K562 (cell line): ENCODE results near the gene PATE4. TPM values are rescaled to one million over a fixed set of nuclear protein-coding genes. Genes with fewer than 3 reads are reported as not detected.

Experiments
- ATAC-seq: fragments of 200-7000 bp; cut with Tn5 transposase; 3 replicates; pipeline ENCODE4 v1.9.1; 2020; ENCODE audit warnings: moderate library complexity
- BruUV-seq: library from RNA; stranded (reverse); fragments of 400-500 nt; replicated peaks from 2 replicates; lab custom pipeline; 2021; lab: Mats Ljungman, UMichigan
- CTCF ChIA-PET: fragments of 300-600 bp; formaldehyde crosslinking; extraction: SDS; loops from one replicate; lab custom pipeline; 2021; ENCODE audit warnings: low intra/inter-chr PET ratio; lab: Yijun Ruan, JAX
- POLR2A ChIA-PET: fragments of 300-600, 350-650 bp; sonication (Branson Sonifier 250); formaldehyde crosslinking; extraction: SDS; loops from one replicate; lab custom pipeline; 2021; ENCODE audit warnings: antibody characterized with exemption, inconsistent platforms; lab: Yijun Ruan, JAX
- DNase-seq, 4 experiments: peaks; one replicate each; pipeline versions ENCODE4 v3.0.0 to v3.0.0-alpha.2; 2011 to 2018; ENCODE audit warnings: low spot score in 3 of 4, mixed read lengths in 3 of 4; ENCODE audit errors: extremely low read depth in 1 of 4
- FAIRE-seq: peaks from 2 replicates; lab custom pipeline; 2011; peaks lifted over from hg19 to GRCh38; lab: Jason Lieb, UNC
- H2AFZ ChIP-seq: 2 replicates; pipeline ENCODE4 v1.6.0; 2011; ENCODE audit warnings: low read depth, low read length, control low read depth, inconsistent platforms
- H3K27ac ChIP-seq: fragments of 200-600 bp; 3 replicates; pipeline ENCODE4 v1.8.0; 2011; ENCODE audit warnings: low read depth, mild to moderate bottlenecking, control low read depth, inconsistent platforms, low read length, moderate library complexity, mixed read lengths; ENCODE audit errors: extremely low read depth
- H3K27me3 ChIP-seq, 2 experiments: fragments of 300-600 bp in 1 of 2; 2 replicates in 1 of 2; 3 replicates in 1 of 2; pipeline versions ENCODE4 v1.6.0 to v1.8.0; 2011; ENCODE audit warnings: inconsistent platforms in 2 of 2, low read length in 2 of 2, mild to moderate bottlenecking in 1 of 2, mixed read lengths in 1 of 2, moderate library complexity in 1 of 2; ENCODE audit not compliant: control insufficient read depth in 2 of 2, insufficient read depth in 2 of 2
- H3K36me3 ChIP-seq: fragments of 300-600 bp; 3 replicates; pipeline ENCODE4 v1.8.0; 2011; ENCODE audit warnings: mild to moderate bottlenecking, low read length, inconsistent platforms; ENCODE audit not compliant: control insufficient read depth, insufficient read depth
- H3K4me1 ChIP-seq, 2 experiments: fragments of 200-600 bp in 1 of 2; replicated peaks in 1 of 2; 2 replicates in 1 of 2; 3 replicates in 1 of 2; pipeline versions ENCODE4 v1.5.1 to v1.8.0; 2011; ENCODE audit warnings: inconsistent platforms in 2 of 2, low read length in 2 of 2, mild to moderate bottlenecking in 1 of 2, mixed read lengths in 1 of 2, moderate library complexity in 1 of 2; ENCODE audit not compliant: control insufficient read depth in 2 of 2, insufficient read depth in 2 of 2
- H3K4me2 ChIP-seq: 2 replicates; pipeline ENCODE4 v1.6.1; 2011; ENCODE audit warnings: low read length, control low read depth, inconsistent platforms, mixed read lengths; ENCODE audit not compliant: insufficient read depth
- H3K4me3 ChIP-seq: fragments of 200-600 bp; sonication (generic), shearing (Covaris generic); 2 replicates; pipeline ENCODE4 v1.5.1; 2016; ENCODE audit warnings: control low read depth, inconsistent platforms
- H3K79me2 ChIP-seq: fragments of 200-600 bp; 3 replicates; pipeline ENCODE4 v1.8.0; 2011; ENCODE audit warnings: low read length, inconsistent platforms; ENCODE audit not compliant: control insufficient read depth, insufficient read depth
- H3K9ac ChIP-seq, 2 experiments: 2 replicates each; pipeline versions ENCODE4 v1.6.0 to v1.6.1; 2011; ENCODE audit warnings: low read depth in 2 of 2, low read length in 2 of 2, control low read depth in 1 of 2, inconsistent platforms in 1 of 2, mild to moderate bottlenecking in 1 of 2, mixed read lengths in 1 of 2; ENCODE audit not compliant: insufficient read depth in 1 of 2
- H3K9me1 ChIP-seq: one replicate; pipeline ENCODE4 v1.6.0; 2011; ENCODE audit warnings: inconsistent platforms, mild to moderate bottlenecking, low read length, moderate library complexity; ENCODE audit not compliant: control insufficient read depth, insufficient read depth
- H3K9me3 ChIP-seq: replicated peaks from 2 replicates; pipeline ENCODE4 v1.5.1; 2011; ENCODE audit warnings: low read depth, low read length, inconsistent platforms; ENCODE audit not compliant: control insufficient read depth, insufficient read depth
- H4K20me1 ChIP-seq: replicated peaks from 2 replicates; pipeline ENCODE4 v1.6.1; 2011; ENCODE audit warnings: low read length, inconsistent platforms, mixed read lengths; ENCODE audit not compliant: control insufficient read depth, insufficient read depth
- BRD4 ChIP-seq: fragments of 200-600 bp; sonication (generic); IDR thresholded peaks from 2 replicates; pipeline ENCODE4 v1.6.1; 2017; ENCODE audit warnings: inconsistent platforms
- FOS ChIP-seq: IDR thresholded peaks from 3 replicates; pipeline ENCODE4 v1.6.1; 2011; ENCODE audit not compliant: insufficient read length; ENCODE audit errors: extremely low read depth
- HDAC2 ChIP-seq: fragments of 450-650 bp; IDR thresholded peaks from 2 replicates; pipeline ENCODE4 v1.6.1; 2016; ENCODE audit warnings: mild to moderate bottlenecking
- HEY1 ChIP-seq: fragments of 250-450 bp; sonication (Bioruptor Pico); IDR thresholded peaks from 2 replicates; pipeline ENCODE4 v1.5.0; 2020; ENCODE audit warnings: mild to moderate bottlenecking, moderate library complexity, borderline replicate concordance
- KDM4B ChIP-seq, 2 experiments: fragments of 450-650 bp in 1 of 2; sonication (generic) in 1 of 2; IDR thresholded peaks; 2 replicates each; pipeline ENCODE4 v1.6.1; 2016 to 2017; ENCODE audit warnings: borderline replicate concordance in 2 of 2, antibody characterized with exemption in 1 of 2, low read depth in 1 of 2, mild to moderate bottlenecking in 1 of 2
- L3MBTL2 ChIP-seq: fragments of 450-650 bp; IDR thresholded peaks from 2 replicates; pipeline ENCODE4 v1.6.1; 2016; ENCODE audit warnings: mild to moderate bottlenecking, moderate library complexity
- RAD51 ChIP-seq: fragments of 450-650 bp; IDR thresholded peaks from 2 replicates; pipeline ENCODE4 v1.7.1; 2016; ENCODE audit warnings: low read depth, mild to moderate bottlenecking, borderline replicate concordance
- SAFB2 ChIP-seq: fragments of 200-400 bp; formaldehyde crosslinking; IDR thresholded peaks from 2 replicates; pipeline ENCODE4 v1.6.1; 2018; ENCODE audit warnings: borderline replicate concordance, low read length, low read depth, moderate library complexity; ENCODE audit not compliant: severe bottlenecking
- SLC30A9 ChIP-seq: fragments of 250-450 bp; sonication (Bioruptor Pico); IDR thresholded peaks from 2 replicates; pipeline ENCODE4 v1.8.0; 2022; ENCODE audit warnings: mild to moderate bottlenecking, moderate library complexity
- SMARCA5 ChIP-seq: fragments of 450-650 bp; IDR thresholded peaks from 2 replicates; pipeline ENCODE4 v1.6.1; 2016
- TAL1 ChIP-seq: fragments of 450-650 bp; IDR thresholded peaks from 2 replicates; pipeline ENCODE4 v1.6.1; 2016; ENCODE audit warnings: mild to moderate bottlenecking
- ZNF589 ChIP-seq: fragments of 200-800 bp; sonication (Bioruptor generic); IDR thresholded peaks from 2 replicates; pipeline ENCODE4 v1.6.1; 2016; ENCODE audit warnings: low read depth, missing genetic modification characterization, missing compliant biosample characterization
- WGBS: fragments of 100-300 bp; shearing (Covaris generic); methylation state at CpG from one replicate; pipeline ENCODE4 v1.1.6; 2016; ENCODE audit warnings: low coverage, mixed read lengths; ENCODE audit not compliant: insufficient coverage; ENCODE audit errors: missing lambda C conversion rate; 5-methylcytosine and 5-hydroxymethylcytosine counted together
- in situ Hi-C: fragments of 300-500 bp; cut with MboI; formaldehyde crosslinking; loops from 4 replicates; pipeline ENCODE4 v1.15.0; 2018; ENCODE audit warnings: inconsistent platforms, mixed read lengths
- intact Hi-C: fragments of 100-400 bp; cut with micrococcal nuclease; formaldehyde crosslinking; loops from 2 replicates; pipeline ENCODE4 v1.14.2; 2022
- polyA plus RNA-seq, 8 experiments: library from polyadenylated mRNA; depleted of rRNA in 4 of 8; stranded (reverse) in 5 of 8; unstranded in 3 of 8; fragments of >200 nt; fragmentation: Nextera tagmentation in 2 of 8; fragmentation: Illumina TruSeq in 1 of 8; extraction: Ambion mirVana in 2 of 8; extraction: Trizol in 1 of 8; gene quantifications; 2 replicates each; pipeline versions ENCODE4 v1.2.1 to v1.2.3, GENCODE V29; 2011 to 2014; ENCODE audit warnings: inconsistent platforms in 1 of 8, missing spikeins in 1 of 8
- total RNA-seq, 7 experiments: library from RNA; depleted of rRNA in 6 of 7; stranded (reverse); fragments of >200 nt in 6 of 7; fragmentation: Illumina TruSeq in 2 of 7; extraction: Trizol in 2 of 7; gene quantifications; 2 replicates each; pipeline versions ENCODE4 v1.2.1 to v1.2.3, GENCODE V29; 2011 to 2021; ENCODE audit warnings: low replicate concordance in 1 of 7

PATE4 gene
- total and polyA plus RNA-seq, 9 of the 15 experiments (the other 6 are each of a cell fraction or from before 2014, with no cell fraction given): not detected

GRCh38 chr11:125887373-125888324 lies 54.5 kb downstream of the PATE4 start, which contains the start of gene HYLS1:
TSS of gene HYLS1 (plus strand) at chr11:125887668. CDS start at chr11:125899369, 11,701 bp downstream.
- H3K9me1 ChIP-seq: no peaks in the 10 kb centered on the region
- POLR2A ChIA-PET: interaction anchor here (0.6 to 2.5 kb wide), 10 partner anchors 9 to 1127 kb away, joined by 3 to 10 read pairs (median 4); partner anchors contain the start of gene PUS3
- H3K9me3 ChIP-seq: no peaks in the 10 kb centered on the region
- no peaks in the 10 kb centered on the region for H4K20me1 ChIP-seq
- in situ Hi-C loops (loop anchor here (25.0 kb wide), 1 partner anchor 925 kb away; the partner anchor contains the start of gene CCDC15), intact Hi-C loops (no loop called here)
- DNase-seq (peak; percentile 85 to 94 (median 89)), FAIRE-seq (peak; percentile 81), ATAC-seq (peak; percentile 96)
- WGBS: 3% methylated on average over 66 of the region's 91 CpGs
- 0 out of 3 replicates have a peak, but pooled peaks cover 2% of the 10 kb centered on the region for H3K79me2 ChIP-seq
- CTCF ChIA-PET: no interaction called here
- H3K9ac ChIP-seq: peak within 1 kb of the TSS; percentile 76 to 98
- peak within 1 kb of the TSS; percentile 83 for H3K27ac ChIP-seq
- peaks cover 13 to 31% of the 10 kb centered on the region in 2 experiments for H3K4me1 ChIP-seq
- H3K4me2 ChIP-seq: peak within 1 kb of the TSS; percentile 91
- peak within 1 kb of the TSS; percentile 62 for H3K4me3 ChIP-seq
- peak within 1 kb of the TSS; percentile 98 for H2AFZ ChIP-seq
- no peaks in the 10 kb centered on the region for H3K27me3 ChIP-seq
- H3K36me3 ChIP-seq: peaks cover 6% of the 10 kb centered on the region; the same call in 1 of the 3 replicates
- BruUV-seq: TSS peak; percentile 50
- TF ChIP-seq HDAC2 (no peak), HEY1 (no peak), SLC30A9 (CRISPR knock-in tag) (no peak), TAL1 (no peak), SMARCA5 (no peak), FOS (no peak), L3MBTL2 (peak; percentile 94), KDM4B (IDR thresholded peaks at IDR 0.05; ENCODE audit: borderline replicate concordance in 2 of 2, low read depth in 1 of 2) (no peak), ZNF589 (CRISPR knock-in tag) (no peak), RAD51 (no peak), BRD4 (no peak), SAFB2 (no peak)
